NCI-H526 treated with DMSO at 0.1 percent for 48 hours (cell line): ENCODE measurements around the gene PKIB.
"Not testable (repeated sequence)": the region's sequence is repeated elsewhere in the genome, so short reads cannot be mapped to it uniquely, and the experiment has no call there.

ENCODE experiments used
- DNase-seq: peaks from one replicate; lab custom pipeline; 2025; lab: John Stamatoyannopoulos, UW

The PKIB gene

GRCh38 chr6:122747573-122747972, 137.4 kb downstream of the PKIB start:
- DNase-seq, result no peak

GRCh38 chr6:122748945-122749344, 138.7 kb downstream of the PKIB start:
- not testable (repeated sequence) for DNase-seq

GRCh38 chr6:122749451-122750050, 139.3 kb downstream of the PKIB start:
- peak; percentile 65 for DNase-seq

DNA sequence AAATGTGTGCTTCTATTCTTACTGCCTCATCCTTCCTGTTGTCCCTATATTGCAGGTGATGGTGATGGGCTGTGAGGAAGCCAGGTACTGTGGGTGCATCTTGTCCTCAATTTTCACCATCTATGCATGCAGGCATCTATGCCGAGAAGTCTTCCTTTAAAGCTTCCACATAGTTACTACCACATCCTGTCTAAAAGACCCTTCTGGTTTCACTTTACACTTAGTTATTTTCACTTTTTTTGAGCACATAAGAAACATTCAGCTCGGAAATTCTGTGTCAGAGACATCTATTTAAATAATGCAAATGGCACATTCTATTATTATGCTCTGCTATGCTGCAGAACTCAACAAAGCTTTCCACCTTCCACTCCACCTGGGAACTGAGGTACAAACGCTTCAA, 141.1 kb downstream of the PKIB start:
- no peak for DNase-seq

GRCh38 chr6:122752459-122752858, 142.3 kb downstream of the PKIB start:
- no peak for DNase-seq

GRCh38 chr6:122753000-122753687, 142.9 kb downstream of the PKIB start:
- no peak for DNase-seq

- DNase-seq, result no peak
Measured at GRCh38 chr6:122753688-122754056, 143.5 kb downstream of the PKIB start.

DNA sequence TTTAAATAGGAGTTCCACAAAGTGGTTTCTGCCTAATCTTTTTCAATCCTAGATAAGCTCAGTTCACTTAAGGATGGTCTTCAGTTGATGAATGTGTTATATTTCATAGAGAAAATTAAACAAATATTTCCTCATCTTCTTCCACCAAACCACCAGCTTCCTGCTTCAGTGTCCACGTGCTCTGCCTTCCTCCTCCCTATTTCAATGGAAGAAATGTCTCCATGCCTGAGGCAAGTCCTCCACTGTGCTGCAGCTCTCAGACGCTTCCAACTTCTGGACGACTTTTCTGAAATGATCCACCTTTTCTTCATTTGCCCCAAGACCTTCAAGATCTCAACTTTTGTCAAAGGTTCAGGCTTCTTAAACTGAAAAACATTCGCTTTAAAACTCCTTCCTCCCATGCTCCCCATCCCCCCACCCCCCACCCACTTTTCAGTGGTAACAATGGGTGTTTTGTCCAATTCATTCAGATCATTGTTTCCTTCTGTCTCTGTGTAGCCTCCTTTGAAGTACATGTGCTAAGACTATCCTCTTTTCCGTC, 144.1 kb downstream of the PKIB start:
- no peak for DNase-seq

- DNase-seq, result no peak
Measured at GRCh38 chr6:122755901-122756300, 145.7 kb downstream of the PKIB start.

DNA sequence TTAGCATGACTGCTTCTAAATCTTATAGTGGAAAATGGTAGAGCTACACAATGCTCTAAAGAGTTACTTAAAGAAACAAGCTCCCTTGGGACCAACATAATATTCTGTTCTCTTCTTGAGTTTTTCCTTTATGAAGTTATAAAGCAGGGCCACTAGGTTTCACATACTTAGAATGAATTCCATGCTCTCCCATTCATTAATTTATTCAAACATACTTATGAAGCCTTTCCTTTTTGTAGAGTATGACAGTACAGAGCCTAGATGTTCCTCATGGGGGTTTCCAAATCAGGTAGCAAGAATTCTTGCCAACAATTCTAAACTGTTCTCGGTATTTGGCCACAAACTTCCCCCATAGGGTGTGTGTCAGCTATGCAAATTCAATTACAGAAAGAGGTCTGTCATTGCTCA, 148.7 kb downstream of the PKIB start:
- no peak for DNase-seq

- DNase-seq, result no peak
Measured at GRCh38 chr6:122760330-122760729, 150.1 kb downstream of the PKIB start.

GRCh38 chr6:122766256-122766655, 156.1 kb downstream of the PKIB start:
- DNase-seq, result no peak

- no peak for DNase-seq
Measured at GRCh38 chr6:122770835-122771601, 160.8 kb downstream of the PKIB start.

DNA sequence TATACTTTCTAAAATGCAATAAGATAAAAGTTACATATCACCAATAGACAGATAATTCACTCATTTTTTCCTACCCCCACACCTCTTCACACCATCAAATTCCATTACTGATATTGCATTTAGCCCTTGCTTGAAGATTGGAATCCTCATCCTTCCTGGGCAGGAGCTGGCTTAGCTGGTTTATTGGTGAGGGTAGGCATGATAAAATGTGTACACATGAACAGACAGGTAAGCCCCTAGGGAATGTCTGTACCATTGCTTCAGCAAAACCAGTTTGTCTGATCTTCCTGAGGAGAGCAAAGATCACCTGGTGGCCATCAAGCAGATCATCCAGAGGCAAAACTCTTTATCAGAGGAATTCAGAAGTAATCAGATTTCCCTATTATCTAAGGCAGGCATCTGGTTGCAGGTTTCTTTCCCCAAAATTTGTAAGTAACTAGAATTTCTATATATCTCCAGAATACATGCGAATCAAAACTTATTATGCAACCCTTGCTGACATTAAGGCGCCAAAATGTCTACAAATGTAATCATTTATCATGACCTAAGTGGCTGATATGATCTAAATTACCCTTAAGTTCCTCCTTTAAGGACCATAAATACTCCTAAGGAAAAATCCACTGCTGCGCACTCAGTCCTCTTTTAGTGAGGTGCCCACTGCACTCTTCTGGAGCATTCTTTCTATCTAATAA, 162.7 kb downstream of the PKIB start:
- DNase-seq, result peak; percentile 34
